ENCODE measurements around the gene GALNT9.

The GALNT9 gene

GRCh38 chr12:132168311-132169031 is 160.9 kb downstream of the GALNT9 start:
- no peak for DNase-seq (ENCODE audit: low spot score)

DNA sequence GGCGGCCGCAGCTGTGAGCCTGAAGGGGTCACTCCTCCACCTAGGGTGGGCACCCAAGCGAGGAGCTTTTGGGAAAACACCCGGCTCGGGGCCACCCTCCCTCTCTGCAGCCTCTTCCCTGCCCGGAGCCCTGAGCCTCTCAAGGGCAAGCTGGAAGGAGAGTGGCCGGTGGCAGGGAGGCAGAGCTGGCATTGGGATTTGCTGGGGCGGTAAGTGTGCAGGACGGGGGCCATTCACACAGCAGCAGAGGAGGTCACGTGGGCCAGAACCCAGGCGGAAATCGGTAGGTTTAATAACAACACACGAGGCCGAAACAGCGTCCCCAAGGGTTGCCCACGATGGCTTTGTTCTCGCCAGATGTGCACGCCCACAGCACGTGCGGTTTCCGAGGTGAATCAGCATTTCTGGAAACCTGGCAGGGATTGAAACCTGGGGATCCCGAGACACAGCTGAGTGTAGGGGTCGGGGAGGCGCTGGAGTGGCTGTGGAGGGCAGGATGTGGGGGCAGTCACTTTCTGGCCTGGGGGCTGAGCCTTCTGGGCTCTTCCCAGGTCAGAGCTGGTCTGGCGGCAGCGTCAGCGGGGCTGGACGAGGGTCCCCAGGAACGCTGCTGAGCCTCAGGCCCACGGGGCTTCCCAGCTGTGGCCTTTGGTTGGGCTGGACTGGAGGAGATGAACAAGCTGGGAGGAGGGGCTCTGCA is 161.6 kb downstream of the GALNT9 start:
- DNase-seq (ENCODE audit: low spot score) = no peak

DNA sequence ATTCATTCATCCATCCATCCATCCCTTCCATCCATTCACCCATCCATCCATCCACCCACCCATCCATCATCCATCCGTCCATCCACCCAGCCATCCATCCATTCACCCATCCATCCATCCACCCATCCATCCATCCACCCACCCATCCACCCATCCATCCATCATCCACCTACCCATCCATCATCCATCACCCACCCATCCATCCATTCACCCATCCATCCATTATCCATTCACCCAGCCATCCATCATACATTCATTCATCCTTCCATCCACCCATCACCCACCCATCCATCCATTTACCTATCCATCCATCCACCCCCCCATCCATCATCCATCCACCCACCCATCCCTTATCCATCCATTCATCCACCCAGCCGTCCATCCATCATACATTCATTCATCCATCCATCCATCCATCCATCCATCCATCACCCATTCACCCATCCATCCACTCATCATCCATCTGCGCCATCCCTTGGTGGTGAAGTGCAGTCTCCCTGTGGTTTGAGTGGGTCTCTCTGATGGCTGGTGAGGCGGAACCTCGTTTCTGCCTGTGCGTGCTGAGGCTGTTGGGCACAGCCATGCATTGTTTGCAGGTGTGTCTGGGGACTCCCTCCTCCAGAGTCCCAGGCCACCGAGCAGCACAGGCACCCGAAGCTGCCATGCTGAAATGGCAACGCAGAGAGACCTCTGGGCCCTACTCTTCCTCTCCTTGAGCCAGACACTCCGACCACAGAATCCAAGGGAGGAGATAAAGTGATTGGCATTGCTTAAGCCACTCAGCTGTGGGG is 162.4 kb downstream of the GALNT9 start:
- no peak for DNase-seq (ENCODE audit: low spot score)

- DNase-seq (ENCODE audit: low spot score) = no peak
Observed at GRCh38 chr12:132166093-132166492, 163.3 kb downstream of the GALNT9 start.

GRCh38 chr12:132165584-132165983 is 163.8 kb downstream of the GALNT9 start:
- DNase-seq (ENCODE audit: low spot score) = no peak

DNA sequence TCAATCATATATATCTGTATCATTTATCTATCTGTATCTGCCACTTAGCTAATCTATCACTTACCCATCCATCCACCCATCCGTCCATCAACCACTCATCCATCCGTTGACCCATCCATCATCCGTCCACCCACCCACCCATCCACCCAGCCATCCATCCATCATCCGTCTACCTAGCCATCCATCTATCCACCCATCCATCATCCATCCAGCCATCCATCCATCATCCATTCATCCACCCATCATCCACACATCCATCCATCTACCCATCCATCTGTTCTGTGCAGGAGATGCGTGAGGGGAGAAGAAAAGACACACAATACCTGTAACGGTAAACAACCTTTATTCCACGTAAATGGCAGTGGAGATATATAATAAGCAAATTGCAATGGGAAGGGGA is 165.0 kb downstream of the GALNT9 start:
- no peak for DNase-seq (ENCODE audit: low spot score)

GRCh38 chr12:132163911-132164288 is 165.5 kb downstream of the GALNT9 start:
- DNase-seq (ENCODE audit: low spot score) = no peak

DNA sequence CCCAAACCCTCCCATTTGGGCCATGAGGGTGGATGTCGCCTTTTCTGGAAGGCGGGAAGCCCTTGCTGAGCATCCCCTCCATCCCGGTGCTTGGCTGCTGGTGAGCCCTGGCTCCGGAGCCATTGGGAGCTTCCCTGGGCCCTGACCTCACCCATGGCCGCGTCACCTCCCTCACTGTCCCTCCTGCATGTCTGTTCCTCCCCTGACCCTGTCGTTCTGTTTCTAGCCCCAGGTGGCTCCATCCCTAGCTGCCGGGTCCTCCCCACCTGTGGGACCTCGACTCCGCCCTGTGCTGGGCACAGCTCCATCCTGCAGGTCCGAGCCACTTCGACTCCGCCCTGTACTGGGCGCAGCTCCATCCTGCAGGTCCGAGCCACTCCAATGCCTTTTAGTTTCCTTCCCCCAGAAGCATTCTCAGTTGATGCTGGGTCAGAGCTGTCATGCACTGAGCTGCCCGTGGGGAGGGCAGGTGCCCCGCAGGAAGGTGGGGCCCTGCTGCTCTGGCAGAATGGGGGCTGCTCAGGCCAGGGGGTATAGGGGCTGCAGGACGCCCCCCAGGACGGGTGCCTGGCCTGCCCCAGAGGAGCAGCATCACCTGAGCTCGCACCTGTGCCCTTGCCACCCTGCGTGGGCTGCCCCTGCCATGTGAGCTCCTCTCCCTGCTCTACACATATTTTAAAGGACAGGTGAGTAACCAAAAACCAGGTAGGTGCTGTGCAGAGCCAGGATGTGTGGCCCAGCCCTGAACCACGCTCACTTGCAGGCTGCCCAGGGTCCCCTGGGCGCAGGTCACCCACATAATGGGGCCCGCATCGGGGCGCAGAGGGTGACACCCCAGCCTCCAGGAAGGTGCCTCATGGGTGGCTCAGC is 166.1 kb downstream of the GALNT9 start:
- DNase-seq (ENCODE audit: low spot score) = no peak

DNA sequence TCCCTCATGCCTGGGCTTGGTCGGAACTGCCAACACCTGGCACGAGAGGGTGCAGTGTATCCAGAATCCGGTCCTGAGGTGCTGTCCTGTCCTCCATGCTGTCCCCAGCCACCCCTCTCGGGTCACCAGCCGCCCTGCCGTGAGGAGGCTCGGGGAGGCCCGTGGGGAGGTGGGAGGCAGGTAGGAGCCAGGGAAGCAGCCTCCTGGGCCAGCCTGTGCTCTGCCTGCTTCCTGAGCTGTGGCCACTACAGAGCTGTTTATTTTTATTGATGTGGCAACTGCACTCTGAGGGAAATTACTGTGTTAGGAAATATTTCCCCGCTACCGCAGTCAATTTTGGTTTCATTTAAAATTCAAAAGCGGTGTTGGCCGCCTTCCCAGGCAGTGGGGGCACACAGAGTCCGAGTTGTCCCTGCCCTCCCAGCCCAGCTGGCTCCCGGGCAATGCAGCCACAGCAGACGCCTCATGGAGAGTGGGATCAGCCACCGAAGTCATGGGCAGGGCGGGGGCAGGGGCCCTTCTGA is 166.8 kb downstream of the GALNT9 start:
- DNase-seq (ENCODE audit: low spot score) = peak; percentile 80

GRCh38 chr12:132161796-132162507 is 167.4 kb downstream of the GALNT9 start:
- no peak for DNase-seq (ENCODE audit: low spot score)

DNA sequence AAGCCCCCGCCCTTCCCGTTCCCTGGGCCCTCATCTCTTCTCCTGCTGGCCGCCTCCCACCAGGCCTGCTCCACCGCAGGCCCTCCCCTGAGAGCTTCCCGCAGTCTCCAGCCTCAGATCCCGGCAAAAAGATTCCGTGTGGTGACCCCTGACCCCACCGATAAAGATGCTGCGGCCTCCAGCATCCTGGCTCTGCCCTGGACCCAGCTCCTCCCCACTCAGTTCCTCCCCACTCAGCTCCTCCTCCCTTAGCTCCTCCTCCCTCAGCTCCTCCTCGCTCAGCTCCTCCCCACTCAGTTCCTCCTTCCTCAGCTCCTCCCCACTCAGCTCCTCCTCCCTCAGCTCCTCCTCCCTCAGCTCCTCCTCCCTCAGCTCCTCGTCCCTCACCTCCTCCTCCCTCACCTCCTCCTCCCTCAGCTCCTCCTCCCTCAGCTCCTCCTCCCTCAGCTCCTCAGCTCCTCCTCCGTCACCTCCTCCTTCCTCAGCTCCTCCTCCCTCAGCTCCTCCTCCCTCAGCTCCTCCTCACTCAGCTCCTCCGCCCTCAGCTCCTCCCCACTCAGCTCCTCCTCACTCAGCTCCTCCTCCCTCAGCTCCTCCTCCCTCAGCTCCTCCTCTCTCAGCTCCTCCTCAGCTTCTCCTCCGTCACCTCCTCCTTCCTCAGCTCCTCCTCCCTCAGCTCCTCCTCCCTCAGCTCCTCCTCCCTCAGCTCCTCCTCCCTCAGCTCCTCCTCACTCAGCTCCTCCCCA is 168.2 kb downstream of the GALNT9 start:
- no peak for DNase-seq (ENCODE audit: low spot score)

DNA sequence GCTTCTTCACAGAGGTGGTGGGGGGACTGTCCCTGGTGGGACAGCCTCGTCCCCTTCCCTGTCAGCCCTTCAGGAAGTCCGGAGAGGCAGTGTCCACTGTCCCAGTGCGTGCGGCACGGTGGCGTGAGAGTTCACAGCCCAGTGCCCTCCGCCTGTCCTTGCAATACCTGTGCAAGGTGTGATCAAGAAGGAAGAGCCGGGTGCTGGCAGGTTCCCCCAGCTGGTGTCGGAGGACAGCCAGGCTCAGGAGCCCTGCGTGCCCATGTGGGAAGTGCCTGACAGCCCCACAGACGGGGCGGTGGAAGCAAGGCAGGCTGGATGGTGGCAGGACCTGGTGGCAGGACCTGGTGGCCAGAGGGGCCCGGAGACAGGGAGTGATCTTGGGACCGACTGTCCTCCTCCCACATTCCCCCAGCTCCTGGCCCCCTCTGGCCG is 168.8 kb downstream of the GALNT9 start:
- DNase-seq (ENCODE audit: low spot score) = no peak

DNA sequence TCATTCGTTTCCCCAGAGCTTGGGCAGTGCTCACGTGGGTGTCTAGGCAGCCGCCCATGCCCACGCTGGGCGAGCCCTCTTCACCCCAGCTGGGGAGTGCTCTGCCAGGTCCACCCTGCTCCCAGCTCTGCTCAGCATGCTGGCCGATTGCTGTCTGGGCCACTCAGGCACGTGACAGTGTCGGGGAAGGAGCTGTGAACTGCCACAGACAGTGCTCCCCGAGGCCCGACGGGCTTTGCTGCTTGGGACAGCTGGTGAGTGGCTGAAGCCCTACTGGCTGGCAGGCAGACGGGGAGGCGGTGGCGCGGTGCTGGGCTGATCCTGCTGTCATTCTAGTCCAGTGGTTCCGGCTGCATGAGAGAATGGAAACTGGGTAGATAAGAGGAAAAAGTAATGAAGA is 169.4 kb downstream of the GALNT9 start:
- no peak for DNase-seq (ENCODE audit: low spot score)

GRCh38 chr12:132159555-132160003 is 169.8 kb downstream of the GALNT9 start:
- DNase-seq (ENCODE audit: low spot score) = no peak

- no peak for DNase-seq (ENCODE audit: low spot score)
Observed at GRCh38 chr12:132158677-132159554, 170.5 kb downstream of the GALNT9 start.

GRCh38 chr12:132157733-132158409 is 171.5 kb downstream of the GALNT9 start:
- DNase-seq (ENCODE audit: low spot score) = no peak

GRCh38 chr12:132156573-132157325 is 172.6 kb downstream of the GALNT9 start:
- DNase-seq (ENCODE audit: low spot score) = no peak
